ENCODE measurements around the gene NAV1. TPM values are rescaled to one million over a fixed set of nuclear protein-coding genes. Genes with fewer than 3 reads are reported as not detected.
"Not testable (repeated sequence)": the region's sequence is repeated elsewhere in the genome, so short reads cannot be mapped to it uniquely, and the experiment has no call there.

NAV1 gene
- total RNA-seq, 2 donors from 2014 or later = 17.9 to 24.1 TPM

DNA sequence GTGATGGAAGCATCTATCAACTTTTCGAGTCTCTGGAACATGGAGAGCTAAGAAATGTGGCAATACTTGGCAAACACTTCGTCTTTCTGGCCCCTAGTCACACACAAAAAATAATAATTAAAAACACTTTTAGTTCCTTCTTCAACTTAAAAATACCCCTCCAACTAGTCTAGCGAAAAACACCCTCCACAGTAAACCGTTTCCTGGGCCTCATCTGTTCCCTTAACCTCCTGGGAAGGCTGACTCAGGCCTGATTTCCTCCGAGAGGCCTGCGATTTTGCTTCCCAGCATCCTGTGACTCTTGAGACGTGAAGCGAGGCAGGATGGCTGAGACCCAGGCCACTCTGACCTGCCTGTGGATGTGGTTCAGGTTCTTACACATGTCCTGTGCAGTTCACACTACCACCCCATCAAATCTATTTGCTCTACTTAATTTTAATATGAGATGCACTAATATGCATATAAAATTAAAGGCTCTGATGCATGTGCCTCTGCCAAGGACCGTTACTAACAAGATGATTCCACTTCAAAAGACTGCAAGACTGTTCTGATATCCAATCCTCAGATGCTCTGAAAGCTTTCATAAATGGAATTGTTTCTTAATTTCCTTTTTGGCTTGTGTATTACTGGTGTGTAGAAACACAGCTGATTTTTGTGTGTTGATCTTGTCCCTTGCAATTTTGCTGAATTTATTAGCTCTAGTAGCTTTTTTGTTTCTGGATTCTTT lies 3.5 kb downstream of the NAV1 start:
- no peak for DNase-seq
- Histone ChIP-seq H3K27me3 (peaks cover 17% of the 10 kb centered on the region), H3K9ac (ENCODE audit: low read depth in 2 of 2, low read length in 2 of 2) (no peak overlapping the region), H3K36me3 (no peaks in the 10 kb centered on the region), H3K4me3 (no peak overlapping the region), H3K4me1 (peaks cover 5% of the 10 kb centered on the region), H3K27ac (no peak overlapping the region), H3K9me3 (no peaks in the 10 kb centered on the region)
- intact Hi-C loops (cut with DNase I) = no loop called here
- TF ChIP-seq, protein P1, sequence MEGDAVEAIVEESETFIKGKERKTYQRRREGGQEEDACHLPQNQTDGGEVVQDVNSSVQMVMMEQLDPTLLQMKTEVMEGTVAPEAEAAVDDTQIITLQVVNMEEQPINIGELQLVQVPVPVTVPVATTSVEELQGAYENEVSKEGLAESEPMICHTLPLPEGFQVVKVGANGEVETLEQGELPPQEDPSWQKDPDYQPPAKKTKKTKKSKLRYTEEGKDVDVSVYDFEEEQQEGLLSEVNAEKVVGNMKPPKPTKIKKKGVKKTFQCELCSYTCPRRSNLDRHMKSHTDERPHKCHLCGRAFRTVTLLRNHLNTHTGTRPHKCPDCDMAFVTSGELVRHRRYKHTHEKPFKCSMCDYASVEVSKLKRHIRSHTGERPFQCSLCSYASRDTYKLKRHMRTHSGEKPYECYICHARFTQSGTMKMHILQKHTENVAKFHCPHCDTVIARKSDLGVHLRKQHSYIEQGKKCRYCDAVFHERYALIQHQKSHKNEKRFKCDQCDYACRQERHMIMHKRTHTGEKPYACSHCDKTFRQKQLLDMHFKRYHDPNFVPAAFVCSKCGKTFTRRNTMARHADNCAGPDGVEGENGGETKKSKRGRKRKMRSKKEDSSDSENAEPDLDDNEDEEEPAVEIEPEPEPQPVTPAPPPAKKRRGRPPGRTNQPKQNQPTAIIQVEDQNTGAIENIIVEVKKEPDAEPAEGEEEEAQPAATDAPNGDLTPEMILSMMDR (IDR thresholded peaks at IDR 0.05) = no peak

DNA sequence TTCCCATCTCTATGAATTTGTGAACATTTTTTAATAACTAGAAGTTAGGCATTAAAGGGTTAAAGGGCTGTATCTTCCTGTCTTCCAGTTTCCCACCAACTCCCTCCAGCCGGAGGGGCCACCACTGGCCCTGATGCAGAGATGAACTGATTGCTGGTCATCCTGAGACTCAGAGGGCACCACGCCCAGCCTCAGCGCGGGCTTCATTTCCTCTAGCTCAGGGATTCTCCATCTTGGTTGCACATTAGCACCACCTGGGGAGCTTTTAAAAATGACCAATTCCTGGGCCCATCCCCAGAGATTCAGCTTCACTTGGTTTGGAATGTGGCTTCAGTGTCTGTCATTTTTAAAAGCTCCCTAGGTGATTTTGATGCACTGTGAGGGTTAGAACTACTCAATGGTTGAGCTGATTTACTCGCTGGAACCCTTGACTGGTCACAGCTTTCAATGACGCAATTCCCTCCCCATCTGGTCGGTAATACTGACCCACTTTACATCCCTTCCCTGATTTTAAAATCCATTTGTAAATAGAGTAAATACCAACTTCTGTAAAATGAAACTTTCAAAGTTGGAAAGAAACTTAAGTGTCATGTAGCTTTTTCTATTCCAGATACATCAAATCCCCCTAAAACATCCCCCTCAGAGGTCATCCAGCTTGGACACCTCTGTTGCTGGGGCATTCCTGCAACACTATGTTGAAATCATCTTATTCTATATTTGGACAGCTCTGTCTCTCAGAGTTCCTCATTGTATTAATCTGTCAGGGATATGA lies 5.1 kb downstream of the NAV1 start:
- Histone ChIP-seq H3K9me3 (no peaks in the 10 kb centered on the region), H3K36me3 (no peaks in the 10 kb centered on the region), H3K27me3 (peaks cover 3% of the 10 kb centered on the region), H3K4me3 (no peak overlapping the region), H3K27ac (no peak overlapping the region), H3K4me1 (no peaks in the 10 kb centered on the region), H3K9ac (ENCODE audit: low read depth in 2 of 2, low read length in 2 of 2) (no peak overlapping the region)
- intact Hi-C loops (cut with DNase I) = no loop called here
- TF ChIP-seq, protein P1 (IDR thresholded peaks at IDR 0.05) = no peak
- no peak for DNase-seq

DNA sequence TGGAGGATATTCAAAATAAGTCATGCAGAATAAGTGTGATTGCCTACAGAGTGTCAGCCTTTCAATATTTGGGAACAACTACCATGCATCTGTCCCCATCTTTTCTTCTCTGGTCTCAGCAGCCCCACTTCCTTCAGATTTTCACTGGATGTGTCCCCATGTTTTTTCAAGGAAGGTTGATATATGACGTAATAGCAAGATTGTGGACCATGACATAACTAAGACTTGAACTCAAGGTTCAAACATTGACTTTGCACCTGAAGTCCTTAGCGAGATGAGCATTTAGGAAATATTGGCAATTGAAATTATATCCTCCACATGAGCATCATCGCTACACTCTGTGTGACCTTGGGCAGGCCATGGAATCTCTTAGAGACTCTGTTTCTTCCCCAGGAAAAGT lies 5.8 kb downstream of the NAV1 start:
- no peak for DNase-seq
- H3K9me3 ChIP-seq = no peaks in the 10 kb centered on the region
- no peaks in the 10 kb centered on the region for H3K4me1 ChIP-seq
- H3K36me3 ChIP-seq = no peaks in the 10 kb centered on the region
- H3K4me3 ChIP-seq = no peak overlapping the region
- H3K9ac ChIP-seq (ENCODE audit: low read depth in 2 of 2, low read length in 2 of 2) = no peak overlapping the region
- H3K27ac ChIP-seq = no peak overlapping the region
- no peaks in the 10 kb centered on the region for H3K27me3 ChIP-seq
- intact Hi-C loops (cut with DNase I) = no loop called here
- TF ChIP-seq, protein P1 (IDR thresholded peaks at IDR 0.05) = no peak

DNA sequence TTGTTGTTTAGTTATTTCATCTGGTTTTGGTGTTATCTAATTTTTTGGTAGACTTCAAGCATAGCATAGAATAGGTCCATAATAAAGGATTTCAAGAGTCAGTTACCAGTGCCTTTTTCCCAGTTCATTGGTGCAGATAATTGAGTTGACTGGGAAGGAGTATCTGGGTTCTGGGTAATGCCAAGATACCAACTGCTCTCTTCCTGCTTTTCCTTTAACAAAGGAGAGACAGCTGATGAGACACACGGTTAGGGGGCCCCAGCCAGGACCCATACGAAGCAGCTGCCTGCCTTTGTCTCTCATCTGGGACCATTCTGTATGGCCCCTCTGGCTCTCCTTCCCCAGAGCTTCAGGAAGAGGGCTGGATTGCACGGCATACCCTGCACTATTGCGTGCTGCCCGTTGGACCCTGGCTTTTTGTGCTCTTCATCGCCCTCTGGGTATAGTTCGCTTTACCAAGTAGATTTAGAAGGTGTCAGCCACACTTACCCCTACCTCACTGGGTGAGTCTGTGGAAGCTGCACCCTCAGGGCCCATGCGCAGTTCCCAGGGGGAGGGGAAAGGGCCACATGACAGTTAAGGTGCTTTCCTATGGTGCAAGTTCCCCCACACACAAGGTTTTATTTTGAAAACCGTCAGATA lies 7.0 kb downstream of the NAV1 start:
- intact Hi-C loops (cut with DNase I) = no loop called here
- Histone ChIP-seq H3K27me3 (no peaks in the 10 kb centered on the region), H3K4me1 (no peaks in the 10 kb centered on the region), H3K27ac (no peak overlapping the region), H3K9me3 (no peaks in the 10 kb centered on the region), H3K9ac (ENCODE audit: low read depth in 2 of 2, low read length in 2 of 2) (no peak overlapping the region), H3K4me3 (no peak overlapping the region), H3K36me3 (no peaks in the 10 kb centered on the region)
- no peak for DNase-seq
- TF ChIP-seq, protein P1 (IDR thresholded peaks at IDR 0.05) = no peak

DNA sequence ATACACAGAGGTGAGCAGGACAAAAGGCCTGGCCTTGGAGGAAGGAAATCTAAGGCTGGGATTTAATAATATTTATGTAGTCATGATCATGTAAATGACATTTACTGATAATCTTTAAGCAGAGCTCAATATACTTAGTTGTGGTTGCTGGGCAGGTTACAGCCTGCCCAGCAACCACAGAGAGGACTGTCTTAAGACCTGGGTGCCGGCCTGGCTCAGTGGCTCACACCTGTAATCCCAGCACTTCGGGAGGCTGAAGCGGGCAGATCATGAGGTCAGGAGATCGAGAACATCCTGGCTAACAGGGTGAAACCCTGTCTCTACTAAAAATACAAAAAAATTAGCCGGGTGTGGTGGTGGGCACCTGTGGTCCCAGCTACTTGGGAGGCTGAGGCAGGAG lies 10.6 kb downstream of the NAV1 start:
- H3K36me3 ChIP-seq; DNase-seq; H3K9ac ChIP-seq (ENCODE audit: low read depth in 2 of 2, low read length in 2 of 2); H3K9me3 ChIP-seq; intact Hi-C loops (cut with DNase I); H3K4me3 ChIP-seq; H3K4me1 ChIP-seq; H3K27ac ChIP-seq; H3K27me3 ChIP-seq: not testable (repeated sequence)

Measured in colonic mucosa (tissue), 4 donors.